ENCODE results near the gene ACTC1. TPM values are rescaled to one million over a fixed set of nuclear protein-coding genes. Genes with fewer than 3 reads are reported as not detected.
"Not testable (repeated sequence)": the region's sequence is repeated elsewhere in the genome, so short reads cannot be mapped to it uniquely, and the experiment has no call there.

ACTC1 gene
- total RNA-seq, 1 experiment from 2014 or later: not detected

- intact Hi-C loops (cut with micrococcal nuclease; ENCODE audit: unreplicated experiment): no loop called here
- Histone ChIP-seq H3K4me1 (replicated peaks; ENCODE audit: insufficient read depth) (peaks cover 14% of the 10 kb centered on the region), H3K27me3 (ENCODE audit: insufficient read depth, low read depth) (no peaks in the 10 kb centered on the region), H3K79me2 (ENCODE audit: low read depth) (no peaks in the 10 kb centered on the region), H3K9me2 (ENCODE audit: insufficient read depth) (no peaks in the 10 kb centered on the region), H3F3A (ENCODE audit: insufficient read depth, low read depth) (peaks cover 7% of the 10 kb centered on the region; the same call in 1 of the 2 replicates), H3K4me2 (no peak overlapping the region), H3K4me3 (no peak overlapping the region), H3K9me3 (ENCODE audit: insufficient read depth, low read depth) (no peaks in the 10 kb centered on the region), H4K20me1 (ENCODE audit: insufficient read depth) (no peaks in the 10 kb centered on the region), H3K36me3 (ENCODE audit: low read depth) (no peaks in the 10 kb centered on the region), H2AFZ (no peak overlapping the region), H3K27ac (no peak overlapping the region)
- no peak for DNase-seq
- CTCF ChIA-PET: no interaction called here
- POLR2A ChIA-PET (ENCODE audit: unreplicated experiment): no interaction called here
- BruUV-seq (replicated peaks): no TSS peak
- TF ChIP-seq CTCF (conservative IDR thresholded peaks at IDR 0.05) (no peak), EZH2 (IDR thresholded peaks at IDR 0.05; ENCODE audit: low read depth) (no peak)
Observed at GRCh38 chr15:34809186-34809585, 13.8 kb upstream of the ACTC1 start.

DNA sequence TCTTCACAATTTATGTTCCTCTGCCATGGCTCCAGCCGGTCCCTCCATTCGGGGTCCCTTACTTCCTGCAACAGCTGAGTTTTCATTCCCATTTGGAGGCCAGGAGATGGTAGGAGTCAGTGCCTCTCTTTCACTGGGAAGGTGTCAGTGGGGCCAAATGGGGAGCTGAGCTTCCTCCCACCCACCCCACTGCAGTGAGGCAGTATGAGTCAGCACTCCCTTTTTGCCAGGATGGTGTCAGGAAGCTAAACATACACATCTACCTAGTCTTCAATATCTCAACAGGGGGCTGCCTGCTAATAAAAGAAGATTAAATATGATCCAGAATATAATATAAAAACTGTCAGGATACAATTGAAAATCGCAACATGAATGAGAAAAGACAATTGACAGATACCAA lies 12.7 kb upstream of the ACTC1 start:
- TF ChIP-seq EZH2 (IDR thresholded peaks at IDR 0.05; ENCODE audit: low read depth) (no peak), CTCF (conservative IDR thresholded peaks at IDR 0.05) (no peak)
- intact Hi-C loops (cut with micrococcal nuclease; ENCODE audit: unreplicated experiment): no loop called here
- BruUV-seq (replicated peaks): no TSS peak

DNA sequence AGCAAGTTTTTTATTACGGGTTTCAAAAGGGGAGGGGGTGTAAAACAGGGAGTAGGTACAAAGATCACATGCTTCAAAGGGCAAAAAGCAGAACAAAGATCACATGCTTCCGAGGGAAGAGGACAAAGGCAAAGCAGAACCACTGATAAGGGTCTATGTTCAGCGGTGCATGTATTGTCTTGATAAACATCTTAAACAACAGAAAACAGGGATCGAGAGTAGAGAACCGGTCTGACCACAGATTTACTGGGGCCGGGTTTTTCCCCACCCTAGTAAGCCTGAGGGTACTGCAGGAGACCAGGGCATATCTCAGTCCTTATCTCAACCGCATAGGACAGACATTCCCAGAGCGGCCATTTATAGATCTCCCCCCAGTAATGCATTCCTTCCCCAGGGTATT lies 11.9 kb upstream of the ACTC1 start:
- H3K27ac ChIP-seq; H2AFZ ChIP-seq; POLR2A ChIA-PET (ENCODE audit: unreplicated experiment); DNase-seq; intact Hi-C loops (cut with micrococcal nuclease; ENCODE audit: unreplicated experiment); H3F3A ChIP-seq (ENCODE audit: insufficient read depth, low read depth); H4K20me1 ChIP-seq (ENCODE audit: insufficient read depth); CTCF ChIA-PET; H3K36me3 ChIP-seq (ENCODE audit: low read depth); H3K4me3 ChIP-seq; H3K4me2 ChIP-seq; H3K79me2 ChIP-seq (ENCODE audit: low read depth); H3K9me2 ChIP-seq (ENCODE audit: insufficient read depth); H3K9me3 ChIP-seq (ENCODE audit: insufficient read depth, low read depth); BruUV-seq (replicated peaks); H3K27me3 ChIP-seq (ENCODE audit: insufficient read depth, low read depth): not testable (repeated sequence)
- peaks cover 14% of the 10 kb centered on the region for H3K4me1 ChIP-seq (replicated peaks; ENCODE audit: insufficient read depth)

More for the DNA sequence above, 12.7 kb upstream of the ACTC1 start:
- Histone ChIP-seq H3K27me3 (ENCODE audit: insufficient read depth, low read depth) (no peaks in the 10 kb centered on the region), H4K20me1 (ENCODE audit: insufficient read depth) (no peaks in the 10 kb centered on the region), H3F3A (ENCODE audit: insufficient read depth, low read depth) (peaks cover 7% of the 10 kb centered on the region; the same call in 1 of the 2 replicates), H3K9me2 (ENCODE audit: insufficient read depth) (no peaks in the 10 kb centered on the region), H3K4me3 (no peak overlapping the region), H3K79me2 (ENCODE audit: low read depth) (no peaks in the 10 kb centered on the region), H3K4me2 (no peak overlapping the region), H3K27ac (no peak overlapping the region), H3K4me1 (replicated peaks; ENCODE audit: insufficient read depth) (peaks cover 14% of the 10 kb centered on the region), H3K9me3 (ENCODE audit: insufficient read depth, low read depth) (no peaks in the 10 kb centered on the region), H2AFZ (no peak overlapping the region), H3K36me3 (ENCODE audit: low read depth) (no peaks in the 10 kb centered on the region)
- DNase-seq: no peak
- CTCF ChIA-PET: no interaction called here
- POLR2A ChIA-PET (ENCODE audit: unreplicated experiment): no interaction called here

DNA sequence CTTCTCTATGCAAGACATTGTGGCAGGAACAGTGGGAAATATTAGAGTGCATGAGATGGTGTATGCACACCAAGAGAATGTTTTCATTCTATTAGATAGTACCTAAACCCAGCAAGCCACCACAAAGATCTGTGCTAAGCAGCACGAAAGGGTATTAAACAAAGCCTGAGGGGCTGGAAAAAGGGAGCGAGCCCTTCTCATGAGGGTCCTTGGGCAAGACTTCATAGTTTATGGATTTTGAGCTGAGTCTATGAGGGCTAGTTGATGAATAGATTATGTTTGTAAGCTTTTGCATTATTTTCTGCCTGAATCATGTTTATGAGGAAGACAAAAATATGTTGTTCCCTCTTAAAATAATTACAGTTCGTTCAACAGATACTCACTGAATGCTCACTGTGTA lies 9.4 kb upstream of the ACTC1 start:
- Histone ChIP-seq H3K4me3 (no peak overlapping the region), H3K27ac (no peak overlapping the region), H3K9me3 (ENCODE audit: insufficient read depth, low read depth) (no peaks in the 10 kb centered on the region), H3K4me2 (no peak overlapping the region), H3K9me2 (ENCODE audit: insufficient read depth) (no peaks in the 10 kb centered on the region), H4K20me1 (ENCODE audit: insufficient read depth) (no peaks in the 10 kb centered on the region), H3F3A (ENCODE audit: insufficient read depth, low read depth) (no peaks in the 10 kb centered on the region), H3K27me3 (ENCODE audit: insufficient read depth, low read depth) (no peaks in the 10 kb centered on the region), H3K79me2 (ENCODE audit: low read depth) (no peaks in the 10 kb centered on the region), H3K36me3 (ENCODE audit: low read depth) (no peaks in the 10 kb centered on the region), H2AFZ (no peak overlapping the region), H3K4me1 (replicated peaks; ENCODE audit: insufficient read depth) (peaks cover under 1% of the 10 kb centered on the region; the same call in 1 of the 2 replicates)
- POLR2A ChIA-PET (ENCODE audit: unreplicated experiment): no interaction called here
- DNase-seq: no peak
- no TSS peak for BruUV-seq (replicated peaks)
- TF ChIP-seq EZH2 (IDR thresholded peaks at IDR 0.05; ENCODE audit: low read depth): no peak
- no peak for TF ChIP-seq CTCF (conservative IDR thresholded peaks at IDR 0.05)
- CTCF ChIA-PET: no interaction called here
- intact Hi-C loops (cut with micrococcal nuclease; ENCODE audit: unreplicated experiment): no loop called here

Measured in PC-9 (cell line).